ENCODE results near the gene GTPBP1. TPM values are rescaled to one million over a fixed set of nuclear protein-coding genes. Genes with fewer than 3 reads are reported as not detected.

The GTPBP1 gene
- total RNA-seq, 4 donors from 2014 or later: 35.7 to 62.5 (median 50.6) TPM

DNA sequence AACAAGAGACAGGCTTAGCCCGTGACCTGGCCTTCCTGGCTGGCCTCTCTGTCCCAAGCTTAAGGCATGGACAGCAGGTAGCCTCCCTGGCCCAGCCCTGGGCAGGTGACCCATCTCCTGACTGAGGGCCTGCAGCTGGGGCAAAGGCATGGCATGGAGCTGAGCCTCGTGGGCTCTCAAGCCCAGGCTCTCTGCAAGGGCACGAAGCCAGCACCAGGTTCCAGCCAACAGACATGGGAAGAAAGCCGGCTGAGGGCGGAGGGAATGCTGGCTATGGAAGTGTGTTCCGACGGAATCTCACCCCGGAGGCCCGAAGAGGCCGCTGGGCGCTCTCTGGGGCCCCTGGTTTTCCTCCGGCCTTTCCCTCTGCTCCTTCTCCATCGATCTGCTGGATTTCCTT, 75.3 kb downstream of the GTPBP1 start:
- TF ChIP-seq EP300 (IDR thresholded peaks at IDR 0.05): no peak
- no peak for TF ChIP-seq POLR2AphosphoS5 (IDR thresholded peaks at IDR 0.05)
- TF ChIP-seq, protein P1, sequence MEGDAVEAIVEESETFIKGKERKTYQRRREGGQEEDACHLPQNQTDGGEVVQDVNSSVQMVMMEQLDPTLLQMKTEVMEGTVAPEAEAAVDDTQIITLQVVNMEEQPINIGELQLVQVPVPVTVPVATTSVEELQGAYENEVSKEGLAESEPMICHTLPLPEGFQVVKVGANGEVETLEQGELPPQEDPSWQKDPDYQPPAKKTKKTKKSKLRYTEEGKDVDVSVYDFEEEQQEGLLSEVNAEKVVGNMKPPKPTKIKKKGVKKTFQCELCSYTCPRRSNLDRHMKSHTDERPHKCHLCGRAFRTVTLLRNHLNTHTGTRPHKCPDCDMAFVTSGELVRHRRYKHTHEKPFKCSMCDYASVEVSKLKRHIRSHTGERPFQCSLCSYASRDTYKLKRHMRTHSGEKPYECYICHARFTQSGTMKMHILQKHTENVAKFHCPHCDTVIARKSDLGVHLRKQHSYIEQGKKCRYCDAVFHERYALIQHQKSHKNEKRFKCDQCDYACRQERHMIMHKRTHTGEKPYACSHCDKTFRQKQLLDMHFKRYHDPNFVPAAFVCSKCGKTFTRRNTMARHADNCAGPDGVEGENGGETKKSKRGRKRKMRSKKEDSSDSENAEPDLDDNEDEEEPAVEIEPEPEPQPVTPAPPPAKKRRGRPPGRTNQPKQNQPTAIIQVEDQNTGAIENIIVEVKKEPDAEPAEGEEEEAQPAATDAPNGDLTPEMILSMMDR (IDR thresholded peaks at IDR 0.05): no peak
- no peak for TF ChIP-seq POLR2A (IDR thresholded peaks at IDR 0.05; ENCODE audit: low read depth)
- Histone ChIP-seq H3K4me1 (peaks cover 8 to 25% (median 13%) of the 10 kb centered on the region in 4 donors), H3K36me3 (peaks cover 8 to 52% (median 28%) of the 10 kb centered on the region in 4 donors), H3K9me3 (no peaks in the 10 kb centered on the region), H3K27me3 (no peaks in the 10 kb centered on the region), H3K27ac (replicated peaks in 1 of 4) (no peak overlapping the region), H3K4me3 (no peak overlapping the region)
- 77% methylated on average over 10 of the region's 13 CpGs for WGBS
- DNase-seq (ENCODE audit: extremely low spot score): no peak
- intact Hi-C loops (cut with DNase I): no loop called here

DNA sequence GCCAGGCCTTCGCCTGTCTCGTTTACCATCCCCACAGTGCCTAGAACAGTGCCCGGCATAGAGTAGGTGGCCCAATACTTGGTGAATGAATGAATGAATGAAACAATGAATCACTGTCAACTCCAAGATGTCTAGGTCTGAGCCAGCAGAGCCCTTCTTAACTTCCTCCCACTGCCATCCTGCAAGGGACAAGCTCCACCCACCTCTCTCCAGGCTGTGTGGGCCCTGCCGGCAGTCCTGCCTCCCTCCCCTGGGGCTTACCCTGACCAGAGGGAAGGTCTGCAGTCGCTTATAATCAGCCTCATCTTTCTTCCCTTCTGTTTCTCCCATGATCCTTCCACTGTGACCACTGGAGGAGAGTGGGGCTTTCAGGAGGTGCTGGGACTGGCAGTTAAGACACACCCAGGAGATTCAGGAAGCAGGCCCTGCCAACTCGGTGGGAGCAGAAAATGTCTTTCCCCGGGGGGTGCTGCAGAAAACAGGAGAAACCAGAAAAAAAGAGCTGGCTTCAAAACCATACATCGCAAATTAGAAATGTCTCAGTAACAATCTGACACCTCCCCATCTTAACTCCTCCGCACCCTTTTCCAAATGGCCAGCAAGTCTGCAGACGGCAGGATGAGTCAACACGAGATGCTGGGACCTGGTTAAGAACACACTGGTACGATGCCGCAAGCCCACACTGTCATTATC, 76.8 kb downstream of the GTPBP1 start:
- no peak for DNase-seq (ENCODE audit: extremely low spot score)
- no peak overlapping the region for H3K27ac ChIP-seq (replicated peaks in 1 of 4)
- WGBS: 72% methylated on average over 13 of the region's 13 CpGs
- H3K27me3 ChIP-seq: no peaks in the 10 kb centered on the region
- H3K4me3 ChIP-seq: no peak overlapping the region
- peaks cover 8 to 48% (median 28%) of the 10 kb centered on the region in 4 donors for H3K36me3 ChIP-seq
- no peaks in the 10 kb centered on the region for H3K9me3 ChIP-seq
- peaks cover 21 to 40% (median 24%) of the 10 kb centered on the region in 4 donors for H3K4me1 ChIP-seq
- TF ChIP-seq EP300 (IDR thresholded peaks at IDR 0.05): no peak
- intact Hi-C loops (cut with DNase I): no loop called here

Small RNAs within 50 kb of the gene (small RNA-seq; reads per million reads assigned to genes)
- 0 reads per million in 3 donors for gene AL021707.8

Other genes starting within 250 kb of the GTPBP1 start
- 10 to 100 TPM in 1 of 4 donors, 1 to 10 TPM in 3; 3.5 to 12.9 (median 7.0) TPM for gene KDELR3, start 237.8 kb upstream of the GTPBP1 start, total RNA-seq
- 1,000 to 10,000 TPM in 1 of 4 donors, 100 to 1,000 TPM in 3; 327 to 1,333 (median 592) TPM for gene DDX17, start 199.6 kb upstream of the GTPBP1 start, total RNA-seq
- 1 to 10 TPM; 1.3 to 6.5 (median 1.6) TPM for gene DMC1, start 135.8 kb upstream of the GTPBP1 start, total RNA-seq
- gene FAM227A, start 49.6 kb upstream of the GTPBP1 start, total RNA-seq: 1 to 10 TPM in 1 of 4 donors, under 1 TPM in 3; 0.33 to 2.9 (median 0.86) TPM
- 10 to 100 TPM; 25.2 to 36.9 (median 33.9) TPM for gene CBY1, start 49.3 kb upstream of the GTPBP1 start, total RNA-seq
- 10 to 100 TPM; 25.7 to 36.8 (median 32.2) TPM for gene TOMM22, start 24.0 kb upstream of the GTPBP1 start, total RNA-seq
- gene JOSD1, start 5.0 kb upstream of the GTPBP1 start, total RNA-seq: 10 to 100 TPM; 49.4 to 76.9 (median 59.4) TPM
- 100 to 1,000 TPM; 417 to 598 (median 449) TPM for gene SUN2, start 50.1 kb downstream of the GTPBP1 start, total RNA-seq
- gene DNAL4, start 88.2 kb downstream of the GTPBP1 start, total RNA-seq: 10 to 100 TPM in 3 of 4 donors, 1 to 10 TPM in 1; 9.3 to 15.2 (median 12.8) TPM
- 10 to 100 TPM in 1 of 4 donors, 1 to 10 TPM in 3; 8.2 to 15.0 (median 8.8) TPM for gene NPTXR, start 138.1 kb downstream of the GTPBP1 start, total RNA-seq
- 100 to 1,000 TPM in 3 of 4 donors, 10 to 100 TPM in 1; 73.7 to 172 (median 129) TPM for gene CBX6, start 166.3 kb downstream of the GTPBP1 start, total RNA-seq

All from esophagus muscularis mucosa (tissue), 4 donors.